Measurements from ENCODE around the gene OR13C3. TPM values are rescaled to one million over a fixed set of nuclear protein-coding genes. Genes with fewer than 3 reads are reported as not detected.

Gene OR13C3
- total and polyA plus RNA-seq, 2 donors (not counting 1 experiment from before 2014, with no cell fraction given), result not detected

DNA sequence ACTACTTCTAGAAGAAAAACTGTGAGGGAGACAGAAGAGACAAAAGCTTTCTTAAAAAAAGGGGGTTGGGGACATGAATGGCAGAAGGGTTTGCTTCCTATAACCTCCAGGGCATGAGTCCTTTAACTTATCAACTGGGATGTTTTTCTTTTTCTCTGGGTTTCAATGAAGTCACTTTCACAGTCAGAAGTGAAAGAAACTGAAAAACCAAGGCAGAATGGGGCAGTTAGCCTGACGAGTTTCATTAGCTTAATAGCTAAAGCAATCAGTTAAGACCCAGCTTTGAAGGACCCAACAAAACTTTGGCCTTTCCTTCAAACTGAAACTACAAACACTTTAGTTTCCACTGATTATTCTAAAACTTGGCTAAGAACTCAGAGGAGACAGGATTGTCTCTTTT is 27.7 kb upstream of the OR13C3 start:
- H3K27ac ChIP-seq (ENCODE audit: insufficient read depth, low read length), result no peak overlapping the region
- H3K4me3 ChIP-seq (replicated peaks in 1 of 4; ENCODE audit: control extremely low read depth in 1 of 4, insufficient read depth in 1 of 4, low read depth in 3 of 4, low read length in 4 of 4), result no peak overlapping the region
- no peak overlapping the region for H2AFZ ChIP-seq (ENCODE audit: low read length)
- no peak overlapping the region for H3K4me2 ChIP-seq (ENCODE audit: extremely low read depth, insufficient read depth, low read length)
- no peaks in the 10 kb centered on the region for H3K79me2 ChIP-seq (ENCODE audit: control insufficient read depth, insufficient read depth, low read length)
- no peak for TF ChIP-seq EZH2 (IDR thresholded peaks at IDR 0.05; ENCODE audit: low read length, missing control alignments)
- TF ChIP-seq, protein P1, sequence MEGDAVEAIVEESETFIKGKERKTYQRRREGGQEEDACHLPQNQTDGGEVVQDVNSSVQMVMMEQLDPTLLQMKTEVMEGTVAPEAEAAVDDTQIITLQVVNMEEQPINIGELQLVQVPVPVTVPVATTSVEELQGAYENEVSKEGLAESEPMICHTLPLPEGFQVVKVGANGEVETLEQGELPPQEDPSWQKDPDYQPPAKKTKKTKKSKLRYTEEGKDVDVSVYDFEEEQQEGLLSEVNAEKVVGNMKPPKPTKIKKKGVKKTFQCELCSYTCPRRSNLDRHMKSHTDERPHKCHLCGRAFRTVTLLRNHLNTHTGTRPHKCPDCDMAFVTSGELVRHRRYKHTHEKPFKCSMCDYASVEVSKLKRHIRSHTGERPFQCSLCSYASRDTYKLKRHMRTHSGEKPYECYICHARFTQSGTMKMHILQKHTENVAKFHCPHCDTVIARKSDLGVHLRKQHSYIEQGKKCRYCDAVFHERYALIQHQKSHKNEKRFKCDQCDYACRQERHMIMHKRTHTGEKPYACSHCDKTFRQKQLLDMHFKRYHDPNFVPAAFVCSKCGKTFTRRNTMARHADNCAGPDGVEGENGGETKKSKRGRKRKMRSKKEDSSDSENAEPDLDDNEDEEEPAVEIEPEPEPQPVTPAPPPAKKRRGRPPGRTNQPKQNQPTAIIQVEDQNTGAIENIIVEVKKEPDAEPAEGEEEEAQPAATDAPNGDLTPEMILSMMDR (conservative IDR thresholded peaks at IDR 0.05 in 1 of 2, IDR thresholded peaks at IDR 0.05 in 1 of 2; ENCODE audit: low read depth in 1 of 2, low read length in 2 of 2), result no peak
- H4K20me1 ChIP-seq (ENCODE audit: control insufficient read depth, extremely low read depth, insufficient read depth, low read length), result no peaks in the 10 kb centered on the region
- no peaks in the 10 kb centered on the region for H3K4me1 ChIP-seq (ENCODE audit: control insufficient read depth, extremely low read depth, insufficient read depth, low read length)
- no peaks in the 10 kb centered on the region for H3K9me3 ChIP-seq (ENCODE audit: control insufficient read depth, insufficient read depth, low read depth, low read length)
- no peak overlapping the region for H3K9ac ChIP-seq (ENCODE audit: insufficient read depth, low read length)
- DNase-seq (ENCODE audit: low read depth in 2 of 2), result no peak
- H3K27me3 ChIP-seq (ENCODE audit: control insufficient read depth, insufficient read depth, low read length), result no peaks in the 10 kb centered on the region
- no peaks in the 10 kb centered on the region for H3K36me3 ChIP-seq (ENCODE audit: control insufficient read depth, insufficient read depth, low read length)

DNA sequence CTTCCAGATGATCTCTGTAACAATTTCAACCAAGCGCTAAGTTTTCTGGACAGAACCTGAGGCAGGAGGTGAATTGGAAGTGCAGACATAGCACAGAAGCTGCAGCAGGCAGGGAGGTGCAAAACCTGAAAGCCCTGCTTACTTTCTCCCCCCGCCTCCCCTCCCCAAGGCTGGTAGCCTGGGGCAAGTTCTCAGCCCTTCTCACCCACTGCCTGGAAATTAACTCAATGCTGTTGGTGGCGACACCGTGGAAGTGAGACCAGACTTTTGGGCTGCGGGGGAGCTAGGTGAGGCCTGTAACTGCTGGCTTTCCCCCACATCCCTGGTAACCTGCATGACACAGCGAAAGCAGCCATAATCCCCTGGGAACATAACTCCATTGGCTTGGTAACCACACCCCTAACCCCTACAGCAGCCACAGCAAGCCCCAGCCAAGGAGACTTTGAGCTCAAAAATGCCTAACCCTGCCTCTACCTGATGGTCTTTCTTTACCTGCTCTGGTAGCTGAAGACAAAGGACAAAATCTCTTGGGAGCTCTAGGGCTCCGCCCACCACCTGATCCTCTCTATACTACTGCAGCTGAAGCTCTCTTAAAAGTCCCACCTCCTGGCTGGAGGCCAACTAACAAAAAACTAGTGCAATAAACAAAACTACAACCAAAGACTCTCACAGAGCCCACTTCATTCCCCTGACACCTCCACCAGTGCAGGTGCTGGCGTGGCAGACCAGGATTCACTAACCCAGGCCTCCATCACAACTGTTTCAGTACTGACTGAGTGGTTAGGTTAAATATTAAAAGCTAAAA is 20.4 kb upstream of the OR13C3 start:
- no peak for DNase-seq (ENCODE audit: low read depth in 2 of 2)
- H3K4me1 ChIP-seq (ENCODE audit: control insufficient read depth, extremely low read depth, insufficient read depth, low read length), result no peaks in the 10 kb centered on the region
- no peak overlapping the region for H3K4me2 ChIP-seq (ENCODE audit: extremely low read depth, insufficient read depth, low read length)
- no peak overlapping the region for H3K27ac ChIP-seq (ENCODE audit: insufficient read depth, low read length)
- no peak overlapping the region for H2AFZ ChIP-seq (ENCODE audit: low read length)
- no peaks in the 10 kb centered on the region for H3K9me3 ChIP-seq (ENCODE audit: control insufficient read depth, insufficient read depth, low read depth, low read length)
- no peaks in the 10 kb centered on the region for H4K20me1 ChIP-seq (ENCODE audit: control insufficient read depth, extremely low read depth, insufficient read depth, low read length)
- no peaks in the 10 kb centered on the region for H3K36me3 ChIP-seq (ENCODE audit: control insufficient read depth, insufficient read depth, low read length)
- no peaks in the 10 kb centered on the region for H3K79me2 ChIP-seq (ENCODE audit: control insufficient read depth, insufficient read depth, low read length)
- TF ChIP-seq, protein P1 (conservative IDR thresholded peaks at IDR 0.05 in 1 of 2, IDR thresholded peaks at IDR 0.05 in 1 of 2; ENCODE audit: low read depth in 1 of 2, low read length in 2 of 2), result no peak
- TF ChIP-seq EZH2 (IDR thresholded peaks at IDR 0.05; ENCODE audit: low read length, missing control alignments), result no peak
- H3K27me3 ChIP-seq (ENCODE audit: control insufficient read depth, insufficient read depth, low read length), result no peaks in the 10 kb centered on the region
- H3K9ac ChIP-seq (ENCODE audit: insufficient read depth, low read length), result no peak overlapping the region
- H3K4me3 ChIP-seq (replicated peaks in 1 of 4; ENCODE audit: control extremely low read depth in 1 of 4, insufficient read depth in 1 of 4, low read depth in 3 of 4, low read length in 4 of 4), result no peak overlapping the region

DNA sequence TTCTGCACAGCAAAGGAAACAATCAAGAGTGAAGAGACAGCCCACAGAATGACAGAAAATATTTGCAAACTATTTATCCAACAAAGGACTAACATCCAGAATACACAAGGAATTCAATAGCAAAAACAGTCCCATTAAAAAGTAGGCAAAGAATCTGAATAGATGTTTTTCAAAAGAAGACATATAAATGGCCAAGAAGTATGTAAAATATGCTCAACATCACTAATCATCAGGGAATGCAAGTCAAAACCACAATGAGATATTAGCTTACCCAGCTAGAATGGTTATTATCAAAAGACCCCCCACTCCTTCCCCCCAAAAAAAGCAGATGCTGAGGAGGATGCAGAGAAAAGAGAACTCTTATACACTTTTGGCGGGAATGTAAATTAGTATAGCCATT is 18.9 kb upstream of the OR13C3 start:
- Histone ChIP-seq H4K20me1 (ENCODE audit: control insufficient read depth, extremely low read depth, insufficient read depth, low read length) (no peaks in the 10 kb centered on the region), H2AFZ (ENCODE audit: low read length) (no peak overlapping the region), H3K36me3 (ENCODE audit: control insufficient read depth, insufficient read depth, low read length) (no peaks in the 10 kb centered on the region), H3K27ac (ENCODE audit: insufficient read depth, low read length) (no peak overlapping the region), H3K27me3 (ENCODE audit: control insufficient read depth, insufficient read depth, low read length) (no peaks in the 10 kb centered on the region), H3K9ac (ENCODE audit: insufficient read depth, low read length) (no peak overlapping the region), H3K4me1 (ENCODE audit: control insufficient read depth, extremely low read depth, insufficient read depth, low read length) (no peaks in the 10 kb centered on the region), H3K4me2 (ENCODE audit: extremely low read depth, insufficient read depth, low read length) (no peak overlapping the region), H3K9me3 (ENCODE audit: control insufficient read depth, insufficient read depth, low read depth, low read length) (no peaks in the 10 kb centered on the region), H3K4me3 (replicated peaks in 1 of 4; ENCODE audit: control extremely low read depth in 1 of 4, insufficient read depth in 1 of 4, low read depth in 3 of 4, low read length in 4 of 4) (no peak overlapping the region), H3K79me2 (ENCODE audit: control insufficient read depth, insufficient read depth, low read length) (no peaks in the 10 kb centered on the region)
- DNase-seq (ENCODE audit: low read depth in 2 of 2), result no peak
- TF ChIP-seq, protein P1 (conservative IDR thresholded peaks at IDR 0.05 in 1 of 2, IDR thresholded peaks at IDR 0.05 in 1 of 2; ENCODE audit: low read depth in 1 of 2, low read length in 2 of 2), result no peak
- TF ChIP-seq EZH2 (IDR thresholded peaks at IDR 0.05; ENCODE audit: low read length, missing control alignments), result no peak
